A549 (cell line): ENCODE results near the gene DLX5.

Experiments
- BHLHE40 ChIP-seq: IDR thresholded peaks from 2 replicates; pipeline ENCODE4 v1.6.1; 2012; ENCODE audit warnings: low read depth, low read length, inconsistent platforms
- CBX2 ChIP-seq: fragments of 200-600 bp; sonication (generic); IDR thresholded peaks from 2 replicates; pipeline ENCODE4 v1.6.1; 2016; ENCODE audit warnings: low read depth, mild to moderate bottlenecking, borderline replicate concordance
- CHD2 ChIP-seq: fragments of 150-350 bp; IDR thresholded peaks from 2 replicates; pipeline ENCODE4 v1.6.1; 2014; ENCODE audit warnings: low read length; ENCODE audit not compliant: partially characterized antibody
- HOXB5 ChIP-seq: fragments of 250-450 bp; sonication (Bioruptor Pico); IDR thresholded peaks from 2 replicates; pipeline ENCODE4 v1.5.0; 2020; ENCODE audit warnings: mild to moderate bottlenecking, moderate library complexity
- NFE2L2 ChIP-seq: fragments of 150-350 bp; conservative IDR thresholded peaks from 2 replicates; pipeline ENCODE4 v1.6.1; 2014; ENCODE audit warnings: low read length
- POLR2A ChIP-seq: IDR thresholded peaks from 2 replicates; pipeline ENCODE4 v1.6.1; 2012; ENCODE audit warnings: mild to moderate bottlenecking, low read length
- POLR2AphosphoS2 ChIP-seq: conservative IDR thresholded peaks from 2 replicates; pipeline ENCODE4 v1.6.1; 2012; ENCODE audit warnings: low read length, improper control_type of control experiment, inconsistent platforms
- RCOR1 ChIP-seq: fragments of 150-350 bp; IDR thresholded peaks from 2 replicates; pipeline ENCODE4 v1.6.1; 2014; ENCODE audit warnings: antibody characterized with exemption, low read length, low read depth
- RFX5 ChIP-seq: fragments of 450-650 bp; IDR thresholded peaks from 2 replicates; pipeline ENCODE4 v1.7.1; 2014; ENCODE audit warnings: antibody characterized with exemption, mild to moderate bottlenecking, moderate library complexity
- TP53 ChIP-seq: fragments of 250-450 bp; sonication (Bioruptor Pico); IDR thresholded peaks from 2 replicates; pipeline ENCODE4 v1.5.0; 2021; ENCODE audit warnings: mild to moderate bottlenecking, moderate library complexity
- TF ChIP-seq, protein P1 (sequence below): fragments of >200 bp; sonication (Bioruptor Twin); formaldehyde crosslinking; IDR thresholded peaks from 3 replicates; pipeline ENCODE4 v1.5.1; 2016
- TF ChIP-seq, protein P2 (sequence below): IDR thresholded peaks from 2 replicates; pipeline ENCODE4 v1.6.1; 2012
- TF ChIP-seq, protein P3 (sequence below): IDR thresholded peaks from 2 replicates; pipeline ENCODE4 v1.6.1; 2012; ENCODE audit warnings: low read depth, borderline replicate concordance
- TF ChIP-seq, protein P4 (sequence below): fragments of 200-600 bp; sonication (generic); IDR thresholded peaks from 2 replicates; pipeline ENCODE4 v1.6.1; 2016; ENCODE audit warnings: antibody characterized with exemption, mild to moderate bottlenecking, moderate library complexity

DNA sequence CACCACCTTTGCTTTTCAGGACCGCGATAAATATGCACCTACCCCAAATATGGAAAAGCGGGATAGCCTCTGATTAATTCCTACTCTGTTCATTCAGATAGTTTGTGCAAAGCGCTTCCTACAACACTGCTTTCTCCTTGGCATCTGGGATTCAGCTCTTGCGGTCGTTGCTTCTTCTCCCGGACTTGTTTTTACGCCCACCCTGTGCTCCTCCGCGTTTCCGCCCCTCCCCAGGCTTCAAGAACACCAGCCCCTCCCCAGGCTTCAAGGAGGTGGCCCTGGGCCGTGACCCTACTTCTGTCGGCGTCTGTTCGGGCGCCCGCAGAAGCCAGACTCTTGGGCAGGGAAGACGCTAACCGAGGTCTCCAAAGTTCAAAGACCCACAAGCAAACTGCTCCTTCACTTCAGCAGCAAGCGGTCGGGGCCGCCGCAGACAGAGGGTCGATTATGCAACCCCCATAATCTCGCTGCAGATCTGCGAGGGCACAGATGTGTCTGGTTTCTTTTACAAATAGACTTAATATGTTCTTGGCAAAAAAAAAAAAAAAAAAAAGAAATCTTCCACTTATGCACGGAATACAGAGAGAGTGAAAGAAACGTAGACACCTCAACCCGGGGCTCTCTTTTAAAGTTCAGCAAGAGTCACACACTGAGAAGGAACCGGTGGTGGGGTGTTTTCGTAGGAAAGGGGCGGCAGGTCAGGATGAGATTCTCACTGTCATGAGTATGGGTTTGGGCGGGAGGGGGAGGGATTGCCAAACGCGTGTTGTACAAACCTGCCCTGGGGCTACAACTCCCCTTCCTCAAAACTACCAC lies 1.9 kb downstream of the DLX5 start:
- TF ChIP-seq CBX2 (no peak), CHD2 (no peak), HOXB5 (CRISPR knock-in tag) (no peak), RFX5 (no peak), NFE2L2 (no peak), RCOR1 (no peak), BHLHE40 (no peak), TP53 (CRISPR knock-in tag) (no peak), POLR2AphosphoS2 (no peak), POLR2A (no peak)
- TF ChIP-seq, protein P1, sequence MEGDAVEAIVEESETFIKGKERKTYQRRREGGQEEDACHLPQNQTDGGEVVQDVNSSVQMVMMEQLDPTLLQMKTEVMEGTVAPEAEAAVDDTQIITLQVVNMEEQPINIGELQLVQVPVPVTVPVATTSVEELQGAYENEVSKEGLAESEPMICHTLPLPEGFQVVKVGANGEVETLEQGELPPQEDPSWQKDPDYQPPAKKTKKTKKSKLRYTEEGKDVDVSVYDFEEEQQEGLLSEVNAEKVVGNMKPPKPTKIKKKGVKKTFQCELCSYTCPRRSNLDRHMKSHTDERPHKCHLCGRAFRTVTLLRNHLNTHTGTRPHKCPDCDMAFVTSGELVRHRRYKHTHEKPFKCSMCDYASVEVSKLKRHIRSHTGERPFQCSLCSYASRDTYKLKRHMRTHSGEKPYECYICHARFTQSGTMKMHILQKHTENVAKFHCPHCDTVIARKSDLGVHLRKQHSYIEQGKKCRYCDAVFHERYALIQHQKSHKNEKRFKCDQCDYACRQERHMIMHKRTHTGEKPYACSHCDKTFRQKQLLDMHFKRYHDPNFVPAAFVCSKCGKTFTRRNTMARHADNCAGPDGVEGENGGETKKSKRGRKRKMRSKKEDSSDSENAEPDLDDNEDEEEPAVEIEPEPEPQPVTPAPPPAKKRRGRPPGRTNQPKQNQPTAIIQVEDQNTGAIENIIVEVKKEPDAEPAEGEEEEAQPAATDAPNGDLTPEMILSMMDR = no peak
- TF ChIP-seq, protein P2, sequence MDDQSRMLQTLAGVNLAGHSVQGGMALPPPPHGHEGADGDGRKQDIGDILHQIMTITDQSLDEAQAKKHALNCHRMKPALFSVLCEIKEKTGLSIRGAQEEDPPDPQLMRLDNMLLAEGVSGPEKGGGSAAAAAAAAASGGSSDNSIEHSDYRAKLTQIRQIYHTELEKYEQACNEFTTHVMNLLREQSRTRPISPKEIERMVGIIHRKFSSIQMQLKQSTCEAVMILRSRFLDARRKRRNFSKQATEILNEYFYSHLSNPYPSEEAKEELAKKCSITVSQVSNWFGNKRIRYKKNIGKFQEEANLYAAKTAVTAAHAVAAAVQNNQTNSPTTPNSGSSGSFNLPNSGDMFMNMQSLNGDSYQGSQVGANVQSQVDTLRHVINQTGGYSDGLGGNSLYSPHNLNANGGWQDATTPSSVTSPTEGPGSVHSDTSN = no peak
- TF ChIP-seq, protein P3, sequence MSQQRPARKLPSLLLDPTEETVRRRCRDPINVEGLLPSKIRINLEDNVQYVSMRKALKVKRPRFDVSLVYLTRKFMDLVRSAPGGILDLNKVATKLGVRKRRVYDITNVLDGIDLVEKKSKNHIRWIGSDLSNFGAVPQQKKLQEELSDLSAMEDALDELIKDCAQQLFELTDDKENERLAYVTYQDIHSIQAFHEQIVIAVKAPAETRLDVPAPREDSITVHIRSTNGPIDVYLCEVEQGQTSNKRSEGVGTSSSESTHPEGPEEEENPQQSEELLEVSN = no peak
- TF ChIP-seq, protein P4, sequence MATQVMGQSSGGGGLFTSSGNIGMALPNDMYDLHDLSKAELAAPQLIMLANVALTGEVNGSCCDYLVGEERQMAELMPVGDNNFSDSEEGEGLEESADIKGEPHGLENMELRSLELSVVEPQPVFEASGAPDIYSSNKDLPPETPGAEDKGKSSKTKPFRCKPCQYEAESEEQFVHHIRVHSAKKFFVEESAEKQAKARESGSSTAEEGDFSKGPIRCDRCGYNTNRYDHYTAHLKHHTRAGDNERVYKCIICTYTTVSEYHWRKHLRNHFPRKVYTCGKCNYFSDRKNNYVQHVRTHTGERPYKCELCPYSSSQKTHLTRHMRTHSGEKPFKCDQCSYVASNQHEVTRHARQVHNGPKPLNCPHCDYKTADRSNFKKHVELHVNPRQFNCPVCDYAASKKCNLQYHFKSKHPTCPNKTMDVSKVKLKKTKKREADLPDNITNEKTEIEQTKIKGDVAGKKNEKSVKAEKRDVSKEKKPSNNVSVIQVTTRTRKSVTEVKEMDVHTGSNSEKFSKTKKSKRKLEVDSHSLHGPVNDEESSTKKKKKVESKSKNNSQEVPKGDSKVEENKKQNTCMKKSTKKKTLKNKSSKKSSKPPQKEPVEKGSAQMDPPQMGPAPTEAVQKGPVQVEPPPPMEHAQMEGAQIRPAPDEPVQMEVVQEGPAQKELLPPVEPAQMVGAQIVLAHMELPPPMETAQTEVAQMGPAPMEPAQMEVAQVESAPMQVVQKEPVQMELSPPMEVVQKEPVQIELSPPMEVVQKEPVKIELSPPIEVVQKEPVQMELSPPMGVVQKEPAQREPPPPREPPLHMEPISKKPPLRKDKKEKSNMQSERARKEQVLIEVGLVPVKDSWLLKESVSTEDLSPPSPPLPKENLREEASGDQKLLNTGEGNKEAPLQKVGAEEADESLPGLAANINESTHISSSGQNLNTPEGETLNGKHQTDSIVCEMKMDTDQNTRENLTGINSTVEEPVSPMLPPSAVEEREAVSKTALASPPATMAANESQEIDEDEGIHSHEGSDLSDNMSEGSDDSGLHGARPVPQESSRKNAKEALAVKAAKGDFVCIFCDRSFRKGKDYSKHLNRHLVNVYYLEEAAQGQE = no peak
